T-helper 22 cell (primary cell): ENCODE measurements around the gene ZDHHC9.

Experiments
- DNase-seq: peaks from one replicate; pipeline ENCODE4 v3.0.0-alpha.2; 2020; ENCODE audit warnings: low read depth

Gene ZDHHC9

DNA sequence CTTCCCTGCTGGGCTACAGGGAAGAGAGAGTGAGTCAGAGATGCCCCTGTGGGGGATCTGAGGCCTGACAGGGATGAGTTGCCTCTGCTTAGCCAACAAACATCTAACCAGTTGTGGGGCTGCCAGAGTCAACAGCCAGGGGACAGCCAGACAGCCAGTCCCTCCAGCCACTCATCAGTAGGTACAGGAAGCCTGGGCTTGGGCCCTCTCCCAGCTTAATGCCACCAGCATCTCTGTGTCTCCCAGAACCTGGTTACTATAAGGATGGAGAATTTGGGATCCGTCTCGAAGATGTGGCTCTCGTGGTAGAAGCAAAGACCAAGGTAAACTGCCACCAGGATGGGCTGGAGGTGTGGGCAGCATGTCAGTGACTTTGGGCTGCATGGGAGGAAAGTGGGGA, 81.2 kb downstream of the ZDHHC9 start:
- DNase-seq, result no peak

DNA sequence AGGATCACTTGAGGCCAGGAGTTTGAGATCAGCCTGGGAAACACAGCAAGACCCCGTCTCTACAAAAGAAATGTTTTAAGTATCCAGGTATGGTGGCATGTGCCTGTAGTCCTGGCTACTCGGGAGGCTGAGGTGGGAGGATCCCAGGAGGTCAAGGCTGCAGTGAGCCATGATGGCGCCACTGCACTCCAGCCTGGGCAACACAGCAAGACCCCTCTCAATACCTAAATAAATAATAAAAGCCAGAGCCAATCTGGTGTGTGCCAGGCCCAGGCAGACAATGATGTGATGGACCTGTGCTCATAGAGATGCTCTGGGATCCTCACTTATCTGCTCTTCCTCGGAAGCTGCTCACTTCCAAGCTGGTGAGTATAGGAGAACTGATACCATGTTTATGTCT, 82.1 kb downstream of the ZDHHC9 start:
- DNase-seq, result no peak

DNA sequence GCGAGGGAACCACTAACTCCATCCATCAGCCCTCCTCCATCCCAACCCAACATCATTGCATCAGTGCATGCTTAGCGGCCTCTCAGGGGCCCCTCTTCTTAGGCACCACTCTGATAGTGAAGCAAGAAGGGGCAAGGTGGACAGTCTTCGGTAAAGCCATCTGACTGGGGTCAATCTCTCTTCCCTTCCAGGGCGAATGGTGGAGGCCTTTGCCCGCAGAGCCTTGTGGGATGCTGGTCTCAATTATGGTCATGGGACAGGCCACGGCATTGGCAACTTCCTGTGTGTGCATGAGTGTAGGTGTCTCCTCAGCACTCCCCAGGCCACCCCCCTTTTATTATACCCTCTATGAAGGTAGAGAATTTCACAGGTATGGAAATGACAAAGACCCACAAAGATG, 82.7 kb downstream of the ZDHHC9 start:
- DNase-seq, result no peak

DNA sequence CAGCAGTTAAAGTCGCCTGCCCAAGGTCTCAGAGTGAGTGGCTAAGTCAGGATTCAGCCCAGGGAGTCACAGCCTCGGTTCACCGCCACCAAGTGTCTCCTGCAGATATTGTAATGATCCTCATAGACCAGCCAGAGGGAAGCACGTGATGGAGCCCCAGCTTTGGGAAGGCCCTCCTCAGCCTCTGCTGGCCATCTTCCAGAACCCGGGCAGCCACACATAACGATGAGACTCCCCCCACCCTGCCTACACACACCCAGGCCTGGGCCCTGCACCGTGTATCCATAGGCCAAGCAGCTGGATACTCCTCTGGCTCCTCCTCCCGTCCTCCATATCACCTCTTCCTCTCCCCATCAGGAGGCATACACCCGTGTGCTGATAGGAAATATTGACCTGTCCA, 83.5 kb downstream of the ZDHHC9 start:
- no peak for DNase-seq

DNA sequence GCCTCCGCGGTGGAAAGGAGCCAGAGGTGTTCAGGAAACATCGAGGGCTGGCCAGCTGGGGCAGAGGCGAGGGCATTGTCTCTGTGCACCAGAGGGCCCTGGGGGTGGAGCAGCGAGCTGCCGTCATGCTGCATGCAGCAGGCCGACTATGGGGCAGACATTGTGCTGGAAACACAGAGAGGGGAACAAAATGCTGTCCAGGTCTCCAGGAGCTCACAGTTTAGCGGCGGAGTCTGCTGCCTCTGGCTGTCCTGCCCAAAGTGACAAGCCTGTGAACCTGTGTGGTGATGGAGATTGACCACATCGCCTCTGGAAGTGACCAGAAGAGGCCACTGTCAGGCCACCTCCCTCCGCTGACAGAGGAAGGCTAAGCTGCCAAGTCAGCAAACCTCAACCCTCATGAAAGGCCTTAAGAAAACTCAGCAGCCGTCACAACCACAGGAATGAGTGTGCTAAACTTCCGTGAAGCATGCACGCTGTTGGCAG, 84.1 kb downstream of the ZDHHC9 start:
- DNase-seq, result peak; percentile 41

DNA sequence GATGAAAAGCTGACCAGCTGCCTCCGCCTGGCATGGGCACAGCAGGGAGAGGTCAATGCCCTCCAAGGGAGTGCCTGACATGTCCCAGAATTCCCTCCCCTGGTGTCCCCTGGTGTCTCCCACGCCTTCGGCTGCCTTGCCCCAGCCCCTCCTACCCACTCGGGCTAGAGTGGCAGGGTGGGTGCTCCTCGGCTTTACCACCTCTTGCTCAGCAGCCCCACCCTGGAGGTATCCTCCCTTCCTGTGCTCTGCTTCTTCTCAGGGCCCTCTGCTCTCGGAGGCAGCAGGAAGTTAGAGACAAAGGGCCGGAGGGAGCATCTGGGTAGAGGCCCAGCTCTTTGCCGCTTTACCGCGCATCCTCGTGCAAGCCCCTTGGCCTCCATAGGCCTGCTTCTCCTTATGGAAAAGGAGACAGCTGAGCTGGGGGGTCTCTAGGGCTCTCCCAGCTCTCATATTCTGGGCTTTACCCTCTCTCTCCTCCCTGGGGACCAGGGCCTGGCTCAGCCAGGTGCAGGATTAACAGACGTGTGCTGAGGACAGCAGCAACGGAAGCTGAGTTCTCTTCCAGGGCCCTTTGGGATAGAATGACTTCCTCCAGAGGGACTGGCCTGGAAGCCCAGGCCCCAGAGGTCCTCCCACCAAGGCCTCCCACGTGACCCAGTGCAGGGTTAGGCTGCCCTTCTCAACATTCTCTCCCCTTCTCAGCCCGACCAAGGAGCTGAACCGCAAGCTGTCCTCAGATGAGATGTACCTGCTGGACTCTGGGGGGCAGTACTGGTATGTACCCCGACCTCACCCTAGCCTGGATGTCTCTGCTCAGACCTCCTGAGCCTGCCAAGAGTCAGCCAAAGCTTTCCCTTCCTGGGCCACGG, 87.7 kb downstream of the ZDHHC9 start:
- DNase-seq, result no peak

DNA sequence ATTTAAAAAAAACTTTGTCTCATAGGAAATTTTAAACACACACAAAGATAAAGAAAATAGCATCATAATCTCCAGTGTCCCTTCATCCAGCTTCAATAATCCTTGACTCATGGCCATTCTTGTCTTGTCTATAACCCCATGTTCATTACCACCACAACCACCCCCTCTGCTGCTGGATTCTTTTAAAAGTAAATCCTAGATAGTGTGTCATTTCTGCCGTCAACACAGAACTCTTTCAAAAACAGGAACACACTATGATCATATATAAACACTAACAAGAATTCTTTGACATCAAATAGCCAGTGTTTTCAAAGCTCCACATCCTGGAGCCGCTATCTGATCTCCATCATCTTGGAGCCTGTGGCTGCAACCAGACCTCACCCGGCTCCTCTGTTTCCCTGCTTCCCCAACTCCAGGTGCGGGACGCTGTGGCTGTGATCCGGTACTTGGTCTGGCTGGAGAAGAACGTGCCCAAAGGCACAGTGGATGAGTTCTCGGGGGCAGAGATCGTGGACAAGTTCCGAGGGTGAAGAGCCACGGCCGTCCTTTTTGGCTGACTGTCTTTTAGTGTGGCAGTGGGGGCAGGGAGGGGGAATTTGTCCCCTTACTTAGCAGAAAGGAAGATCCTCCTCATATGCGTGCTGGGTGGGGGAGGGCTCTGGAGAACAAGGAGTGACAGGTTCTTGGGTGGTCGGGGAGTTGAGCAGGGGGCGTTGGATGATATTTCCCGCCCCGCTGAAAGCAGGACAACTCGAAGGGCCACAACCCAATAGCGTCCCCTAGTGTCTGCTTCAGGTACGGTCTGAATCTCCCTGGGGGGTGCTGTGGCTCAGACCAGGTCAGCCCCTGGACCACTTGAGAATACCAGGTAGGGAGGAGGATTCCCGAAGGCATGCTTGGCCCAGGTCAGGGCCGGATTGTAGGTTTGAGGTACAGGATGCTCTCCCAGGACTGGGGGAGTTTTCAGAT, 89.3 kb downstream of the ZDHHC9 start:
- no peak for DNase-seq
